Stimulated activated naive CD8-positive, alpha-beta T cell treated with anti-CD3 and anti-CD28 coated beads, Interleukin-15, amount 100 ng/mL, for 72 hours (primary cell): ENCODE results near the gene TENT5C.
A peak's percentile ranks its signal among the peaks of the same experiment; 100 is the strongest.

Source experiments
- ATAC-seq: fragments of 150-1000 bp; cut with Tn5 transposase; 2 replicates; pipeline ENCODE4 v1.10.0; 2021; ENCODE audit warnings: mild to moderate bottlenecking, moderate library complexity
- DNase-seq, 2 donors: peaks; one replicate each; pipeline ENCODE4 v3.0.0; 2021 to 2022
- H3K27ac Mint-ChIP-seq, 2 donors: one replicate each; pipeline ENCODE4 v1.8.0; 2022; ENCODE audit warnings: mild to moderate bottlenecking in 2 of 2, mixed read lengths in 2 of 2, moderate library complexity in 2 of 2
- H3K27me3 Mint-ChIP-seq: one replicate; pipeline ENCODE4 v1.8.0; 2022; ENCODE audit warnings: mixed read lengths
- H3K4me1 Mint-ChIP-seq: one replicate; pipeline ENCODE4 v1.8.0; 2022; ENCODE audit warnings: mild to moderate bottlenecking, mixed read lengths
- H3K4me3 Mint-ChIP-seq, 2 donors: one replicate each; pipeline ENCODE4 v1.8.0; 2022; ENCODE audit warnings: mild to moderate bottlenecking in 2 of 2, mixed read lengths in 2 of 2, moderate library complexity in 1 of 2
- H3K9me3 Mint-ChIP-seq, 2 donors: one replicate each; pipeline ENCODE4 v1.8.0; 2022; ENCODE audit warnings: mixed read lengths in 2 of 2

Gene TENT5C

DNA sequence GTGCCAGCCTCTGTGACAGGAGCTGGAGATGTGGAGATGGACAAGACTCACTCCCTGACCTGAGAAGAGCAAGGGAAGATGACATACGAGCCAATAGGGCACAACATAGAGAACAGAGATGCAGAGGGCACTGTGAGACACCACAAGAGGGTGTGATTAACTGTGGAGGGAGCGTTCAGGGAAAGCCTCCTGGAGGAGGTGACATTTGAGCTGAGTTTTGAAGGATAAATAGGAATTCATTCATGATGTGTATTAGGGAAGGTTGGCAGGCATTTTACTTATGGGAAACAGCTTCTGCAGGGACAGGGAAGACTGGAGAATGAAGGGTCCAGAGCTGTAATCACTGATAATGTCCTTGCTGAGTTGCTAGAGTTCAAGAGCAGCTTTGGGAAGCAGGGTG is 25.0 kb upstream of the TENT5C start:
- no peak for DNase-seq
- Mint-ChIP-seq H3K4me3 (no peak overlapping the region), H3K27ac (no peak overlapping the region), H3K27me3 (no peaks in the 10 kb centered on the region), H3K4me1 (no peaks in the 10 kb centered on the region), H3K9me3 (peaks cover 0 to 13% of the 10 kb centered on the region in 2 donors)
- ATAC-seq: no peak

DNA sequence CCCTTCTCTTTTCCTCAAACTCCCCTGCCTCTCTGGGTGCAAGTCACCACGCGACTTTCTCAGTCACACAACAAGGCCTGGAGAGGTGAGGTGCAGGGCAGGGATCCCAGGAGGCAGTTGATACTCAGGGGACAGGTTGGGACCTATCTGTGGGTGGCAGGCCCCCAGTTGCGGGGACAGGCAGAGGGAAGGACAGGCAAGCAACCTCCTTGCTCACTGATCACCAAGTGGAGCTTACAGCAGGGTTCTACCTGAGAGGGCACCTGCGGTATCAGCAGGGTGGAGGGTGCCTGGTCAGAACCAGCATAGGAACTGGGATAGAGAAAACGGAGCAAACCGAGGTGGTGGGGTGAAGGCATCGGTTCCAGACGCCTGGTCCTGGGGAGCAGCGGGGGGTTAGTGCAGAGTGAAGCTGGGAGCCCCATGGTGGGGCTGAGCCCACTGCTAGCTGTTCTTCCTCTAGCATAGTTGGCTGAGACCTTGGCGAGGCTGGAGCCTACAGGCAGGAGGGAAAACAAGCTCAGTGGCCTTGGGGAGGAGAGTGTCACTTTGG is 24.4 kb upstream of the TENT5C start:
- H3K9me3 Mint-ChIP-seq: peaks cover 0 to 13% of the 10 kb centered on the region in 2 donors
- H3K27me3 Mint-ChIP-seq: no peaks in the 10 kb centered on the region
- no peak for DNase-seq
- no peaks in the 10 kb centered on the region for H3K4me1 Mint-ChIP-seq
- ATAC-seq: no peak
- no peak overlapping the region for H3K27ac Mint-ChIP-seq
- H3K4me3 Mint-ChIP-seq: no peak overlapping the region

DNA sequence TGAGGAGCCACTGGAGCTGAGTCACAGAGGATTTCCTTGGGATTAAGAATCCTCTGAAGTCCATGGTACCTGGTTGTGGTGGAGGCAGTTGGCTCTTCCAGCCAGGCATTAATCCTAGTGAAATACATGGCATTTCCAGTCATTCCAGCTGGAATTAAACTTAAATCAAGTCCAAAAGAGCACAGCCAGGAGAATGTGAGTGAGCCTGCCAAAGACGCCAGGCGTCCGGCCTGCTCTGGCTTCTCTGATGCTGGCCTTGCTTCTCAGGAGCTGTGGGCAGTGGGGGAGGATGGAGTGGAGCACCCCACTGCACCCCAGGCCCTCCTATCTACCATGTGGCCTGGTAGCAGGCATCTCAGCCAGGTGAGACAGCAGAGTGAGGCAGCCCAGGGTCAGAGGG is 23.4 kb upstream of the TENT5C start:
- no peak overlapping the region for H3K27ac Mint-ChIP-seq

DNA sequence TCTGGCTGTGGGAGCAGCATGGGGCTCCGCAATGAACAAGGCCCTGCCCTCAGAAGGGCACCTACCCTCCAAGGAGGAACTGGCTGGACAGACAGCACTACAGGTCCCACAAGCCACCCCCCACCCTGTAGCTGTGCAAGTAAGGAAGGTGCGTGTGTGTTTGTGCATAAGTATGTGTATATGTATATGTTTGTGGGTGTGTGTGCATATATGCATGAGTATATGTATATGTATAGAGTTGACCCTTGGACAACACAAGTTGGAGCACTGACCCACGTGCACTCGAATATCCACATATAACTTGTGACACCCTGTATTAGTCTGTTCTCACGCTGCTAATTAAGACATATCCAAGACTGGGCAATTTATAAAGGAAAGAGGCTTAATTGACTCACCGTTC is 22.6 kb upstream of the TENT5C start:
- H3K4me1 Mint-ChIP-seq: no peaks in the 10 kb centered on the region
- H3K27ac Mint-ChIP-seq: no peak overlapping the region
- no peak for DNase-seq
- no peak overlapping the region for H3K4me3 Mint-ChIP-seq
- peaks cover 0 to 13% of the 10 kb centered on the region in 2 donors for H3K9me3 Mint-ChIP-seq
- H3K27me3 Mint-ChIP-seq: peaks cover 6% of the 10 kb centered on the region
- ATAC-seq: no peak

More for the DNA sequence above, 23.4 kb upstream of the TENT5C start:
- no peaks in the 10 kb centered on the region for H3K27me3 Mint-ChIP-seq
- H3K4me1 Mint-ChIP-seq: no peaks in the 10 kb centered on the region
- ATAC-seq: no peak
- peaks cover 0 to 13% of the 10 kb centered on the region in 2 donors for H3K9me3 Mint-ChIP-seq
- DNase-seq: no peak
- H3K4me3 Mint-ChIP-seq: no peak overlapping the region

DNA sequence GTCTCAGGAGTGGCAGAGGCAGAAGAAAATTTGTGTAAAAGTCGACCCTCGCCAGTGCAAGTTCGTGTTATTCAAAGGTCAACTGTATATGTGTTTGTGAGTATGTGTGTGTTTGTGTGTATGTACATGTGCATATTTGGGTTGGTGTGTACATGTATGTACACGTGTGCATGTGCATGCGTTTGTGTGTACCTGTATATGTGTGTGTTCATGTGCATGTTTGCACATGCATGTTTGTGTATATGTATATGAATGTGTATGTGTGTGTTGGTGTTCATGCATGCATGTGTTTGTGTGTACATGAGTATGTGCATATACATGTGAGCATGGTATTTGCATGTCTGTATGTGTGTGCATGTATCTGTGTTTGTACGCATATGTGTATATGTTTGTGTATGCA is 21.7 kb upstream of the TENT5C start:
- peaks cover 15% of the 10 kb centered on the region for H3K27me3 Mint-ChIP-seq

DNA sequence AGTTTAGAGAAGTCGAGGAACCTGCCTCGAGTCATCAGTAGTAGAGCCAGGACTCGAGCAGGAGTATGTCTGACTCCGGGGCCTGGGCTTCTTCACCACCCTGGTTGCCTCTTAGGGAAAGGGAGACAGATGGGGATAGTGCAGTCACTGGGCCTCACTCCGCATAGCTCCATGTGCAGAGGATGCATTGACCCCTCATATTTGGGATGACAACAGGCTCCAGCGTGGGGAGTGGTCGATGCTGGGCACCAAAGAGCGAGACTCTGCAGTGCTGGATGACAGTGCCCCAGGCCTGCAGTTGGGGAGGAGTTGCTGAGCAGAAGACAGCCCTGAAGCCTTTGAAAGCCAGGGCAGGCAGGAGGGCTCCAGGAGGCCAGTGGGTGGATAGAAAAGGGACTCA is 20.8 kb upstream of the TENT5C start:
- DNase-seq: no peak
- Mint-ChIP-seq H3K27me3 (peaks cover 22% of the 10 kb centered on the region), H3K4me1 (no peaks in the 10 kb centered on the region), H3K27ac (no peak overlapping the region), H3K4me3 (no peak overlapping the region), H3K9me3 (peaks cover 0 to 13% of the 10 kb centered on the region in 2 donors)
- ATAC-seq: no peak

More for the DNA sequence above, 21.7 kb upstream of the TENT5C start:
- peaks cover 0 to 13% of the 10 kb centered on the region in 2 donors for H3K9me3 Mint-ChIP-seq
- H3K4me1 Mint-ChIP-seq: no peaks in the 10 kb centered on the region
- no peak overlapping the region for H3K27ac Mint-ChIP-seq
- no peak overlapping the region for H3K4me3 Mint-ChIP-seq
- ATAC-seq: no peak
- DNase-seq: no peak

DNA sequence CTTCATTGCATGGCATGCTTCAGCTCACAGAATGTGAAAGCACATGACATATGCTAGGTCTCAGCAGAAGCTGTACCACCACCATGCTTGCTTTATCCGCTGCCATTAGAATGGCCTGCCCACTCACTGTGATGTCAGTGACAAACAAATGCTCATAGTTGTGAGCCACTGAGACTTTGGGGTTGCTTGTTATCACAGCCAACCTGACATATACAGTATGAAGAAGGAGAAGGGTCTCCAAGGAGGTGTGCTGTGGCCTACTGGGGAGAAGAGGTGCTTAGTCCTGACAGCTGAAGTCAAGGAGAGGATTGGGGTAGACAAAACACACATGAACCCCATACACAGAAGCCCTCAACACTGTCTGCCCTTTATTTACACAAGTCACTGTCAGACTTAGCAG is 19.5 kb upstream of the TENT5C start:
- ATAC-seq: no peak
- H3K4me1 Mint-ChIP-seq: no peaks in the 10 kb centered on the region
- no peak overlapping the region for H3K27ac Mint-ChIP-seq
- H3K9me3 Mint-ChIP-seq: peaks cover 0 to 13% of the 10 kb centered on the region in 2 donors
- no peak for DNase-seq
- peaks cover 34% of the 10 kb centered on the region for H3K27me3 Mint-ChIP-seq
- H3K4me3 Mint-ChIP-seq: no peak overlapping the region

DNA sequence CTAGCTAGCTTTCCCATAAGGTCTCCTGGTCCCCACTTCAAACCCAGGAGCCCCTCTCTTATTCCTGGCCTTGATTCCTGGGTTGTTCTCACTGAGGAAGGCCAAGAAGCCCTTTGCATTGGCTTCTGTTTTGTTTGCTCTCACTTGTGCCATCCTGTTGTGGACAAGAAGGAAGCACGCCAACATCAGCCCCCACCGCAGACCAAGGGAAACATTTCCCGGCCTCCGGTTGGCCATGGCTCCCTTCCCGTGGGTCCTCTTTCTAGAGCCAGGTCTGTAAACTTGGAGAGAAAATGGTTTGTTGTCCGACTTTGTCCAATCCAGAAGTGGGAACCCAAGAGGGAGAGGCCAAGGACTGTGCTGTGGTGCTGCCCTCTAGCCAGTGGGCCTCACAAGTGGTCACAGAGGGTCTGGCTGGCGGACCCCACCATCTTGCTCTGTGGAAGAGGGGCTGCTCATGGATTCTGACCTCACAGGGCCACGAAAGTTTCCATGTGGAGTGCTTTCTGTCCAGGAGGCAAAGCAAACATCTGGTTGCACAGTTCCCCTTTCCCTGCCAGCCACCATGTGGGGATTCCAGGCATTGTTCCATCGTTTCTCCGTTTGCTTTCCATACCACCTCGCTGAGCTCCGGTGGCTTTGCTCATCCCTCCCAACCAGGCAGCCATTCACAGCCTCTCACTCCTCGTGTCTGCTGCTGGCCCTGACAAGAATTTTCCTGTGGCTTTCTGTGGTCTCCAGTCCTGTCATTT is 18.9 kb upstream of the TENT5C start:
- peaks cover 0 to 13% of the 10 kb centered on the region in 2 donors for H3K9me3 Mint-ChIP-seq
- H3K27ac Mint-ChIP-seq: no peak overlapping the region
- DNase-seq (no peak), ATAC-seq (no peak)
- H3K27me3 Mint-ChIP-seq: peaks cover 40% of the 10 kb centered on the region
- H3K4me3 Mint-ChIP-seq: no peak overlapping the region
- H3K4me1 Mint-ChIP-seq: no peaks in the 10 kb centered on the region

DNA sequence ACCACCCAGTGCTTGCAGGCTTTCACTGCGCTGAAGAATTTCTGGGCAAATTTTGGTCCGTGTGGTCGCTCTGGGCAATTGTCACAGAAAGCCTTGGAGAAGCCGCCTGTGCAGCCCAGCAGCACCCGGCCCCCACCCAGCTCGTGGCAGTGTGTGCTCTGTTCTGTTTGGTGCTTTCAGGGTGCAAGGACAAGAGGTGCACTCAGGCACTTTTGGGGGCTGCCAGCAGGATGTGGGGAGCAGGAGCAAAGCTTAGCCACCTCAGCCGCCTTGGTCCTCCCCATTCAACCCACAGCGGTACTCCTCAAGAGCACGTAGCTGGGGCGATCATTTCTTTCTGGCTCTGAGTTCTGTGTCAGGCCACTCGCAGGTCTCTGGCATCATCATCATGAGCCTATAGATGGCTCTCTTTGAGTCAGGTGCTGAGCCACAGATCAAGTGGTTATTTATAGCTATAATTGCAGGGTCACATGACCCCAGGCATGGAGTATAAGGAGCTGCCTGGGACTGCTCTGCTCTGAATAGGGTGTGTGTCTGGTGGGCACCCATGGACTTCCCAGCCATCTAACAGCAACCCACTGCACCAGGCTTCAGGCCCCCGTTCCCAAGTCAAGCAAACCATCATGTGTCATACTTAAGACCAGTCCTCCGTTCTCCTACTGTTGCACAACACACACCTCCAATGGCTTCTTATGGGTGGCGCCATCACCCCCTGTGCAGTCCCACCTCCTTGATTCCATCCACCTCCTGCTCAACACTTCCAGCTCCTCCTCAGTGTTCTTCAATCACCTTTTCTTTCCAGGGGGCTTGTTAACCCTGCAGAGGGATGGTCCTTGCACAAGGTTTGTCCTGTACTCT is 18.1 kb upstream of the TENT5C start:
- no peak overlapping the region for H3K27ac Mint-ChIP-seq
- ATAC-seq: no peak

DNA sequence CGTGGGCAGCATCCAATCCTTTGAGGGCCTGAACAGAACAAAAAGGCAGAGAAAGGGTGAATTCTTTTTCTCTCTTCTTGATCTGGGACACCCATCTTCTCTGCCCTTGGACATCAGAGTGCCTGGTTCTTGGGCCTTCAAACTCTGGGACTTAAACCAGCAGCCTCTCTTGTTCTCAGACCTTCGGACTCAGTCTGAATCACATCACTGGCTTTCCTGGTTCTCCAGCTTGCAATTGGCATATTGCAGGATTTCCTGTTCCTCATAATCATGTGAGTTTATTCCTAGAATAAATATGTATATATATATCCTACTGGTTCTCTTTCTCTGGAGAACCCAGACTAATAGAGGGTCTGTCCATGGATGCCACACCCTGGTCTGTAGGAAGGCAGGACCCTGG is 16.3 kb upstream of the TENT5C start:
- Mint-ChIP-seq H3K27me3 (peaks cover 49% of the 10 kb centered on the region), H3K4me3 (no peak overlapping the region), H3K9me3 (no peaks in the 10 kb centered on the region), H3K27ac (peak overlapping the region in 1 of 2 donors; percentile 50), H3K4me1 (no peaks in the 10 kb centered on the region)
- no peak for DNase-seq
- no peak for ATAC-seq

More for the DNA sequence above, 18.1 kb upstream of the TENT5C start:
- peaks cover 0 to 13% of the 10 kb centered on the region in 2 donors for H3K9me3 Mint-ChIP-seq
- H3K4me3 Mint-ChIP-seq: no peak overlapping the region
- peaks cover 48% of the 10 kb centered on the region for H3K27me3 Mint-ChIP-seq
- no peaks in the 10 kb centered on the region for H3K4me1 Mint-ChIP-seq
- no peak for DNase-seq

DNA sequence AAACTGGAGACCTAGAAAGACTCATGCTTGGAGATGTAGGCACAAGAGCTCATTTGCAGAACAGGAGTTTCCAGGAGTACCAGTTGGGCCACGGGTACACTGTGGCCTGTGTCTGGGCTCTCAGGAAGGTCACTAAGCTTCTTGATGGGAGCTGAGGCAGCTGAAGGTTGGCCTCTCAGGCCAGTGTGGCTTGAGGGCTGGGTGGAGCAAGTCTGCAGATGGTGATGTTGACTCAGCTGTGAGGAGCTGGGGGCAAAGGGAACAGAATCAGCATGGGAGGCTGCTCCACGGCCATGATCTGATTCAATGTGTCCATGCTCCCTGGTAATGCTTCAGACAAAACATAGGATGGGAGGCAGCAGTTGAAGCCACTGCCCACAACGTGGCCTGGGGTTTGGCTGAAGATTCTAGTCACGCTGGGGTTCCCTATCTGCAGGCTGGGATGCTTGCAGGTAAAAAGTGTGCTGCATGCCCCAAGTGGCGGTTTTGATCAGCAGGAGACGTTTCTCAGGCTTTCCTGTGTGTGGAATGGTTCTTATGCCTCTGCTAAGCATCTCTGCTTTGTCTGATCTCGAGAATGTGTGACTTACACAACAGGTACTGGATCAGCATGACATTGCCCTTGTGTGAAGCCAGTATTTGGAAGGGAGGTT is 15.4 kb upstream of the TENT5C start:
- no peaks in the 10 kb centered on the region for H3K4me1 Mint-ChIP-seq
- ATAC-seq (no peak), DNase-seq (no peak)
- H3K27ac Mint-ChIP-seq: no peak overlapping the region
- no peak overlapping the region for H3K4me3 Mint-ChIP-seq
- peaks cover 49% of the 10 kb centered on the region for H3K27me3 Mint-ChIP-seq
- H3K9me3 Mint-ChIP-seq: no peaks in the 10 kb centered on the region

DNA sequence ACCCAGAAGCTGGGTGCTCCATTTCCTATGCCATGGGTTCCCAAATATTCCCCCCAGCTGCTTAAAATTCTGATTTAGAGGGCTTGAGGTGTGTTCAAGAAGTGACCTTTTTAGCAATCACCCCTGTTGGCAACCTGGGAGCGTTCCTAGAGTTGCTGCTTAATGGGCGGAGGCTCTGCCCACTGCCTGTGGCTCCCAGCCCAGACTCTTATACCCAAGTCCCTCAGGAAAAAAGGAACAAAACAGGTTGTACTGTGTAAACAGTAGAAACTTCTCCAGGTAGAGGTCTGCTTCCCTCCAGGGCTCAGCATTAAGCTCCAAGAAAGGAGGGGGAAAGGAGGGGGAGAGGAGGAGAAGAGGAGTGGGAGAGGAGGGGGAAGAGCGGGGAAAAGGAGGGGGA is 14.6 kb upstream of the TENT5C start:
- Mint-ChIP-seq H3K4me1 (no peaks in the 10 kb centered on the region), H3K4me3 (no peak overlapping the region), H3K27ac (no peak overlapping the region), H3K9me3 (no peaks in the 10 kb centered on the region), H3K27me3 (peaks cover 49% of the 10 kb centered on the region)
- ATAC-seq: no peak
- DNase-seq: no peak

DNA sequence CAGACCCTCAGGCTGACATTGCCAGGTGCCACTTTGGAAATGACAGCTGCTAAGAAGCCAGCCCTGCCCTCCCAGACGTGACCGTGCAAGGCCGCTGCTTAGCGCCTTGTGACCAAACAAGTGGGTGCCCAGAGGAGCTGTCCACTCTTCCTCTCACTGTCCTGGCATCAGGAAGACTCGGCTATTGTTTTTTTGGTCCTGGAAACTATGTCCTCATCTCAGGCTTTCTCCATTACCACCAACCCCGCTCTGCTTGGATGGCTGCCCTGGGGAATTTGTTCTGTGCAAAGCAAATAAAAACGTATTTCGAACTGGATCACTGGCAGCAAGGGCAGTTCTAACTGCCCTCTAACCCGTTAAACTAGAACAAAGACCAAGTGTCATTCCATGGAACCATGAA is 13.7 kb upstream of the TENT5C start:
- Mint-ChIP-seq H3K4me1 (no peaks in the 10 kb centered on the region), H3K27ac (no peak overlapping the region), H3K4me3 (no peak overlapping the region), H3K9me3 (no peaks in the 10 kb centered on the region), H3K27me3 (peaks cover 58% of the 10 kb centered on the region)
- DNase-seq (no peak), ATAC-seq (no peak)

DNA sequence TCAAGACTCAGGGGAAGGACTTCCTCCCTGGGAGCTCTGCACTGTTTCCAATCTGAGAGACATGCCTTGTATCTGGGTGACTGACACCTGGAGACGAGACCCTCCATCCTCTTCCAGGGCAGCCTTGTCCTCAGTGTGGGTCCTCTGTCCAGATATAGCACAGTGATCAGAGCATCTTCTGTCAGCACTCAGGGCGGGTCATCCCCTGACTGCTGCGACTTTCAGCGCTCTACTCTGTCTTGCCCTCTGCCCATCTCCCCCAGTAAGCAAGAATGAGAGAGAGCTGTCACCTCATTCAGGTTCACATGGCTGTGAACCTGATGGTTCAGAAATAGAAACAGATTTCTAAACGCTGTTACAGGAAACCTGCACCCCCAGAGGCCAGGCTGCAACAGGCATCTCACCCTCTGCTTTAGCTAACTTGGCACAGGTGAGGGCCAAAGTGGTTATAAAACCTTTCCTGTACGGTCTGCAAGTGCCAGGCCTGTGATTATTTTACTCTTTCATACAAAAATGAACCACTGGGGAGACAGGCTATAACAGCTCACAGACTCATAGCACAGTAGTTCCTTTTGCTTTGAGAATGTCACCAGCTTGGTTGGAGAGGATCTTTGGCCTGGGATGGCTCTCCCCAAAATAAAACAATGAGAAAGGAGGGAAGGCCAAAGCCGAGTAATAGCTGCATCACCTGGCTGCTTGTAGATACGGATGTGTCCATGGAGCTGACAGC is 11.4 kb upstream of the TENT5C start:
- no peak overlapping the region for H3K27ac Mint-ChIP-seq
- DNase-seq (no peak), ATAC-seq (no peak)
- H3K4me3 Mint-ChIP-seq: no peak overlapping the region
- no peaks in the 10 kb centered on the region for H3K9me3 Mint-ChIP-seq
- H3K4me1 Mint-ChIP-seq: no peaks in the 10 kb centered on the region
- H3K27me3 Mint-ChIP-seq: peaks cover 57% of the 10 kb centered on the region
